Measurements from ENCODE around the gene APOB. TPM values are rescaled to one million over a fixed set of nuclear protein-coding genes. Genes with fewer than 3 reads are reported as not detected.

Gene APOB
- polyA plus RNA-seq, 3 donors = 1.5 to 4.7 (median 3.1) TPM

GRCh38 chr2:20962939-20963557, 80.8 kb downstream of the APOB start:
- peak in 4 of 11 donors; percentile 62 to 76 (median 66) for DNase-seq (ENCODE audit: extremely low read depth in 1 of 11, low read depth in 9 of 11, low spot score in 4 of 11)

GRCh38 chr2:20961858-20962257, 82.0 kb downstream of the APOB start:
- no peak for DNase-seq (ENCODE audit: extremely low read depth in 1 of 11, low read depth in 9 of 11, low spot score in 4 of 11)

- no peak for DNase-seq (ENCODE audit: extremely low read depth in 1 of 11, low read depth in 9 of 11, low spot score in 4 of 11)
Observed at GRCh38 chr2:20960003-20960402, 83.9 kb downstream of the APOB start.

GRCh38 chr2:20959252-20959651, 84.6 kb downstream of the APOB start:
- DNase-seq (ENCODE audit: extremely low read depth in 1 of 11, low read depth in 9 of 11, low spot score in 4 of 11) = no peak

GRCh38 chr2:20957788-20958525, 85.9 kb downstream of the APOB start:
- no peak for DNase-seq (ENCODE audit: extremely low read depth in 1 of 11, low read depth in 9 of 11, low spot score in 4 of 11)

GRCh38 chr2:20955277-20956026, 88.4 kb downstream of the APOB start:
- DNase-seq (ENCODE audit: extremely low read depth in 1 of 11, low read depth in 9 of 11, low spot score in 4 of 11) = no peak

- DNase-seq (ENCODE audit: extremely low read depth in 1 of 11, low read depth in 9 of 11, low spot score in 4 of 11) = no peak
Observed at GRCh38 chr2:20953146-20953824, 90.6 kb downstream of the APOB start.

Other genes starting within 250 kb of the APOB start
- 10 to 100 TPM; 24.7 to 41.7 (median 29.6) TPM for gene LDAH, start 221.0 kb downstream of the APOB start, polyA plus RNA-seq (ENCODE audit: insufficient read length in 3 of 3)
- gene TDRD15, start 79.9 kb upstream of the APOB start, polyA plus RNA-seq (ENCODE audit: insufficient read length in 3 of 3) = under 1 TPM in 2 of 3 donors, not detected in 1; 0.01 to 0.03 TPM